Thyroid gland (tissue), 4 donors: ENCODE measurements around the gene IPO7. TPM values are rescaled to one million over a fixed set of nuclear protein-coding genes. Genes with fewer than 3 reads are reported as not detected.

ENCODE experiments used
- DNase-seq, 2 donors: peaks; one replicate each; pipeline ENCODE4 v3.0.0-alpha.2; 2019
- H3K27ac ChIP-seq, 3 donors: fragments of 200-600 bp; sonication (generic); 1 replicate in 2 of 3; 2 replicates in 1 of 3; pipeline ENCODE4 v1.5.1; 2016 to 2019; ENCODE audit warnings: mild to moderate bottlenecking in 1 of 3, moderate library complexity in 1 of 3
- H3K27me3 ChIP-seq: fragments of 200-600 bp; sonication (generic); one replicate; pipeline ENCODE4 v1.5.1; 2019
- H3K36me3 ChIP-seq, 2 donors: fragments of 200-600 bp; sonication (generic); one replicate each; pipeline ENCODE4 v1.5.1; 2016 to 2019
- H3K4me1 ChIP-seq, 2 donors: fragments of 200-600 bp; sonication (generic); one replicate each; pipeline ENCODE4 v1.5.1; 2017 to 2019
- H3K4me3 ChIP-seq, 3 donors: fragments of 200-600 bp; sonication (generic); replicated peaks in 1 of 3; 1 replicate in 2 of 3; 2 replicates in 1 of 3; pipeline ENCODE4 v1.5.1; 2016; ENCODE audit warnings: mild to moderate bottlenecking in 1 of 3
- H3K9me3 ChIP-seq: fragments of 200-600 bp; sonication (generic); one replicate; pipeline ENCODE4 v1.5.1; 2017
- POLR2A ChIP-seq, 2 donors: fragments of 450-650 bp; IDR thresholded peaks; one replicate each; pipeline ENCODE4 v1.6.1; 2017; ENCODE audit warnings: antibody characterized with exemption in 2 of 2, mild to moderate bottlenecking in 2 of 2, moderate library complexity in 1 of 2
- WGBS, 2 donors: methylation state at CpG; one replicate each; pipeline ENCODE4 v1.1.5; 2017; 5-methylcytosine and 5-hydroxymethylcytosine counted together
- intact Hi-C: fragments of 100-400 bp; cut with DNase I; formaldehyde crosslinking; loops from one replicate; pipeline ENCODE4 v1.15.1; 2023
- total RNA-seq, 4 donors: library from RNA; depleted of rRNA; stranded (reverse); fragments of >200 nt; gene quantifications; one replicate each; pipeline ENCODE4 v1.2.3, GENCODE V29; 2016
- TF ChIP-seq, protein P1 (sequence below), 6 experiments: fragments of 200-600 bp in 3 of 6; fragments of 450-650 bp in 3 of 6; sonication (generic) in 3 of 6; IDR thresholded peaks; one replicate each; pipeline ENCODE4 v1.5.1; 2016 to 2019; ENCODE audit warnings: antibody characterized with exemption in 6 of 6, mild to moderate bottlenecking in 2 of 6, inconsistent platforms in 1 of 6, moderate library complexity in 1 of 6

IPO7 gene
- total RNA-seq, 4 donors from 2014 or later: 104 to 185 (median 151) TPM

DNA sequence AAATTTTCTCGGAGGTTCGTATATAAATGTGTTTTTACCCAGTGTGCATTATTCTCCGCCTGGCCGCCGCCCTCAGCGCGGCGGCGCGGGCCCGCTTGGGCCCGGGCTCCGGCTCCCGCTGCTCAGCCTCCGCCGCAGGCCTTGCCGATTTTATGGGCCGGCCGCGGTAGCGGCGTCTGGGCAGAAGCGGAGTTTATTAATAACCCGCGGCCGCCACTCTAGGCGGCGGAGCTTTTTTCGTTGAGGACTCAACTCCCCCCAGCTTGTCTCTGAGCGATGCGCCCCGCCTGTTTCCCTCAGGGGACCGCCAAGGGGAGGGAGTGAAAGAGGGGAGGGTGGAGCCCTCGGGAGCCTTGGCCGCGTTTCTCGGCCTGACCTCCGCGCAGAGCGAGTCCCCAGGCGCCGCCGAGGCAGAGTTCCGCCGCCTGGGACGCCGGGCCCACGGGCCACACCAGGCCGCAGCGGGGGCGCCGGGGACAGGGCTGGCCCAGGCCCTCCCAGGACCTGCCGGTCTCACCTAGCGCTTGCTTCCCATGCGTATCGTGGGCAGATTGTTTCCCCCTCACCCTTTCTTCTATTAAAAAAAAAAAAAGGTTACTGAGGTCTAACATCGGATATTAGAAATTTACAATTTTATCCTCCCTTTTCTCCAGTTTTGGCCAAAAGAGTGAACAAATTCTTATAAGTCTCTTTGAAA, 76.8 kb downstream of the IPO7 start:
- intact Hi-C loops: no loop called here
- Histone ChIP-seq H3K4me3 (peak overlapping the region; percentile 14 to 74 (median 66)), H3K4me1 (peaks cover 9 to 14% of the 10 kb centered on the region in 2 donors), H3K9me3 (no peaks in the 10 kb centered on the region), H3K36me3 (no peaks in the 10 kb centered on the region), H3K27ac (peak overlapping the region; percentile 98 to 100 (median 100)), H3K27me3 (no peaks in the 10 kb centered on the region)
- peak; percentile 87 to 90 for DNase-seq
- peak; percentile 81 to 86 for TF ChIP-seq POLR2A (IDR thresholded peaks at IDR 0.05)
- TF ChIP-seq, protein P1, sequence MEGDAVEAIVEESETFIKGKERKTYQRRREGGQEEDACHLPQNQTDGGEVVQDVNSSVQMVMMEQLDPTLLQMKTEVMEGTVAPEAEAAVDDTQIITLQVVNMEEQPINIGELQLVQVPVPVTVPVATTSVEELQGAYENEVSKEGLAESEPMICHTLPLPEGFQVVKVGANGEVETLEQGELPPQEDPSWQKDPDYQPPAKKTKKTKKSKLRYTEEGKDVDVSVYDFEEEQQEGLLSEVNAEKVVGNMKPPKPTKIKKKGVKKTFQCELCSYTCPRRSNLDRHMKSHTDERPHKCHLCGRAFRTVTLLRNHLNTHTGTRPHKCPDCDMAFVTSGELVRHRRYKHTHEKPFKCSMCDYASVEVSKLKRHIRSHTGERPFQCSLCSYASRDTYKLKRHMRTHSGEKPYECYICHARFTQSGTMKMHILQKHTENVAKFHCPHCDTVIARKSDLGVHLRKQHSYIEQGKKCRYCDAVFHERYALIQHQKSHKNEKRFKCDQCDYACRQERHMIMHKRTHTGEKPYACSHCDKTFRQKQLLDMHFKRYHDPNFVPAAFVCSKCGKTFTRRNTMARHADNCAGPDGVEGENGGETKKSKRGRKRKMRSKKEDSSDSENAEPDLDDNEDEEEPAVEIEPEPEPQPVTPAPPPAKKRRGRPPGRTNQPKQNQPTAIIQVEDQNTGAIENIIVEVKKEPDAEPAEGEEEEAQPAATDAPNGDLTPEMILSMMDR (IDR thresholded peaks at IDR 0.05): peak in 1 of 6 experiments; percentile 13
- 0% methylated on average over 25 to 32 of the region's 57 CpGs for WGBS, 2 donors

DNA sequence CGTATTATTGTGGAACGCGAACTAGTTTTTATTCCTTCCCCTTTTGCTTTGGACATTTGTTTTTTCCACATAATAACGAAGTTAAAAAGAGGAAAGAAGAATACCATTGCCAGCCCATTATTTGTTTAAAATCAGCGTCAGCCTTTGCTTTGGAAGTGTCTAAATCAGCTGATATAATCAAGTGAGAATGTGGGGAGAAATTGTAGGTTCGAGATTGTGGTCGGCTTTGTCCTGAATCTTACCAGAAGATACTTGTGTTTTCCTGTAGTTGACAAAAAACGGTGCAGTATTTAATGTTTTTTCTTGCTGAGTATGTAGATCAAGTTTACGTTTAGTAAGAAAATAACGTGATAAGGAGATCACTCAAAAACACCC, 77.3 kb downstream of the IPO7 start:
- H3K36me3 ChIP-seq: no peaks in the 10 kb centered on the region
- intact Hi-C loops: no loop called here
- peak overlapping the region in 2 of 3 donors; percentile 66 to 74 for H3K4me3 ChIP-seq
- H3K27me3 ChIP-seq: no peaks in the 10 kb centered on the region
- WGBS, 2 donors: 5% methylated on average over 10 of the region's 10 CpGs
- peak overlapping the region; percentile 98 to 100 (median 100) for H3K27ac ChIP-seq
- no peak for TF ChIP-seq POLR2A (IDR thresholded peaks at IDR 0.05)
- TF ChIP-seq, protein P1 (IDR thresholded peaks at IDR 0.05): no peak
- H3K9me3 ChIP-seq: no peaks in the 10 kb centered on the region
- no peak for DNase-seq
- H3K4me1 ChIP-seq: peaks cover 9 to 14% of the 10 kb centered on the region in 2 donors

DNA sequence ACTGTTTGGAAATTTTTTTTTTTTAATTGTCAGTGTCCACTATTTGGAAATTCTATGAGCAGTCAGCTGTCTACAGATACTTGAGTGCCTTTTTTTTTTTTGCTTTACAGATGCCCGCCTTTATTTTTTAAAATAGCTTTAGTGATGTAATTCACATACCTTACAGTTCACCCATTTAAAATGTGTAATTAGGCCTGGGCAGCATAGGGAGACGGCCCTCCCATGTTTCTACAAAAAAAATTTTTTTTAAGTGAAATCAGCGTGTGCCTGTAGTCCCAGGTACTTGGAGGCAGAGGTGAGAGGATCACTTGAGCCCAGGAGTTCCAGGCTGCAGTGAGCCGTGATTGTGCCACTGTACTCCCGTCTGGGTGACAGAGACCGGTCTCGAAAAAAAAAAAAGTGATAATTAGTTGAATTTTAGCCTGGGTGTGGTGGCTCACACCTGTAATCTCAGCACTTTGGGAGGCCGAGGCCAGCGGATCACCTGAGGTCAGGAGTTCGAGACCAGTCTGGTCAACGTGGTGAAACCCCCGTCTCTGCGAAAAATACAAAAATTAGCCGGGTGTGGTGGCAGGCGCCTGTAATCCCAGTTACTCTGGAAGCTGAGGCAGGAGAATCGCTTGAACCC, 77.8 kb downstream of the IPO7 start:
- no peak for TF ChIP-seq POLR2A (IDR thresholded peaks at IDR 0.05)
- TF ChIP-seq, protein P1 (IDR thresholded peaks at IDR 0.05): no peak
- DNase-seq: no peak
- H3K27ac ChIP-seq: peak overlapping the region; percentile 98 to 100 (median 100)
- intact Hi-C loops: no loop called here
- 85 to 87% methylated on average over 16 of the region's 16 CpGs for WGBS, 2 donors
- peaks cover 9 to 14% of the 10 kb centered on the region in 2 donors for H3K4me1 ChIP-seq
- no peaks in the 10 kb centered on the region for H3K36me3 ChIP-seq
- H3K27me3 ChIP-seq: no peaks in the 10 kb centered on the region
- no peaks in the 10 kb centered on the region for H3K9me3 ChIP-seq
- peak overlapping the region in 1 of 3 donors; percentile 66 for H3K4me3 ChIP-seq

DNA sequence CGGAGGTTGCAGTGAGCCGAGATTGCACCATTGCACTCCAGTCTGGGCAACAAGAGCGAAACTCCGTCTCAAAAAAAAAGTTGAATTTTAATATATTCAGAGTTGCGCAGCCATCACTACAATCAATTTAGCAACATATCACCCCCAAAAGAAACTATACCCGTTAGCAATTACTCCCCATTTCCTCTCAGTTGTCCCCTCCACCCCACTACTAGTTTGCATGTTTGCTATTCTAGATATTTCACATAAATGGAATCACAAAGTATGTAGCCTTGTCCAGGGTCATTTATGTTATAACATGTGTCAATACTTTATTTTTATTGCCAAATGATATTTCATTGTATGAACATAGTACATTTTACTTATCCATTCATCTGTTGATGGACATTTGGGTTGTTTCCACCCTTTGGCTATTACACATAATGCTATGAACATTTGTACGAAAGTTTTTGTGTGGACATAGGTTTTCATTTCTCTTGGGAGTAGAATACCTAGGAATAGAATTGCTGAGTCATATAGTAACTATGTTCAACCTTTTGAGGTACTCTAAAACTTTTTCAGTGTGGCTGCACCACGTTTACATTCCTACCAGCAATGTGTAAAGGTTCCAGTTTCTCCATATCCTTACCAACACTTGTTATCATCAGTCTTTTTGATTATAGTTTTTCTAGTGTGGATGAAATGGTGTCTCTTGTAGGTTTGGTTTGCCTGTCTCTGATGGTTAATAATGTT, 78.5 kb downstream of the IPO7 start:
- Histone ChIP-seq H3K36me3 (no peaks in the 10 kb centered on the region), H3K27me3 (no peaks in the 10 kb centered on the region), H3K9me3 (no peaks in the 10 kb centered on the region), H3K27ac (no peak overlapping the region), H3K4me1 (peaks cover 9 to 14% of the 10 kb centered on the region in 2 donors), H3K4me3 (no peak overlapping the region)
- TF ChIP-seq, protein P1 (IDR thresholded peaks at IDR 0.05): no peak
- no peak for TF ChIP-seq POLR2A (IDR thresholded peaks at IDR 0.05)
- DNase-seq: no peak
- 95 to 96% methylated on average over 8 of the region's 8 CpGs for WGBS, 2 donors
- intact Hi-C loops: no loop called here
